Osteoblast (primary cell): ENCODE data around the gene CCM2. TPM values are rescaled to one million over a fixed set of nuclear protein-coding genes. Genes with fewer than 3 reads are reported as not detected.

Source experiments
- DNase-seq: peaks from one replicate; pipeline ENCODE4 v3.0.0; 2011; ENCODE audit warnings: low spot score, mixed read lengths; ENCODE audit not compliant: insufficient read length; ENCODE audit errors: missing footprints
- H2AFZ ChIP-seq: 2 replicates; pipeline ENCODE4 v1.6.0; 2011; ENCODE audit warnings: mild to moderate bottlenecking, low read length
- H3K27ac ChIP-seq: 2 replicates; pipeline ENCODE4 v1.5.1; 2011; ENCODE audit warnings: mild to moderate bottlenecking, low read depth, low read length, moderate library complexity
- H3K27me3 ChIP-seq: 2 replicates; pipeline ENCODE4 v1.6.0; 2012; ENCODE audit warnings: mild to moderate bottlenecking, control low read depth, inconsistent platforms, low read length, moderate library complexity; ENCODE audit not compliant: insufficient read depth
- H3K36me3 ChIP-seq: 2 replicates; pipeline ENCODE4 v1.5.1; 2011; ENCODE audit warnings: mild to moderate bottlenecking, low read length, control low read depth, moderate library complexity; ENCODE audit not compliant: insufficient read depth
- H3K4me1 ChIP-seq: 2 replicates; pipeline ENCODE4 v1.5.1; 2011; ENCODE audit warnings: mild to moderate bottlenecking, low read length, control low read depth, moderate library complexity; ENCODE audit not compliant: insufficient read depth
- H3K4me2 ChIP-seq: 2 replicates; pipeline ENCODE4 v1.6.0; 2011; ENCODE audit warnings: mild to moderate bottlenecking, low read length; ENCODE audit not compliant: insufficient read depth
- H3K4me3 ChIP-seq: fragments of 200-600 bp; sonication (generic); 3 replicates; pipeline ENCODE4 v1.5.1; 2012; ENCODE audit warnings: mild to moderate bottlenecking, low read length, inconsistent platforms; ENCODE audit not compliant: insufficient read depth
- H3K79me2 ChIP-seq: 2 replicates; pipeline ENCODE4 v1.6.0; 2012; ENCODE audit warnings: mild to moderate bottlenecking, low read length, control low read depth, inconsistent platforms; ENCODE audit not compliant: insufficient read depth
- H3K9me3 ChIP-seq: 2 replicates; pipeline ENCODE4 v1.5.1; 2011; ENCODE audit warnings: low read depth, low read length, control low read depth
- H4K20me1 ChIP-seq: 2 replicates; pipeline ENCODE4 v1.6.0; 2012; ENCODE audit warnings: mild to moderate bottlenecking, low read length, control low read depth; ENCODE audit not compliant: insufficient read depth
- total RNA-seq: library from RNA; depleted of rRNA; stranded (reverse); fragments of >200 nt; gene quantifications from 2 replicates; pipeline ENCODE4 v1.2.3, GENCODE V29; 2012
- TF ChIP-seq, protein P1 (sequence below): IDR thresholded peaks from 2 replicates; pipeline ENCODE4 v1.5.1; 2011; ENCODE audit warnings: mild to moderate bottlenecking, low read depth, low read length, moderate library complexity; ENCODE audit errors: extremely low read depth

Gene CCM2
- total RNA-seq, 1 donor = 42.3 TPM

- TF ChIP-seq, protein P1, sequence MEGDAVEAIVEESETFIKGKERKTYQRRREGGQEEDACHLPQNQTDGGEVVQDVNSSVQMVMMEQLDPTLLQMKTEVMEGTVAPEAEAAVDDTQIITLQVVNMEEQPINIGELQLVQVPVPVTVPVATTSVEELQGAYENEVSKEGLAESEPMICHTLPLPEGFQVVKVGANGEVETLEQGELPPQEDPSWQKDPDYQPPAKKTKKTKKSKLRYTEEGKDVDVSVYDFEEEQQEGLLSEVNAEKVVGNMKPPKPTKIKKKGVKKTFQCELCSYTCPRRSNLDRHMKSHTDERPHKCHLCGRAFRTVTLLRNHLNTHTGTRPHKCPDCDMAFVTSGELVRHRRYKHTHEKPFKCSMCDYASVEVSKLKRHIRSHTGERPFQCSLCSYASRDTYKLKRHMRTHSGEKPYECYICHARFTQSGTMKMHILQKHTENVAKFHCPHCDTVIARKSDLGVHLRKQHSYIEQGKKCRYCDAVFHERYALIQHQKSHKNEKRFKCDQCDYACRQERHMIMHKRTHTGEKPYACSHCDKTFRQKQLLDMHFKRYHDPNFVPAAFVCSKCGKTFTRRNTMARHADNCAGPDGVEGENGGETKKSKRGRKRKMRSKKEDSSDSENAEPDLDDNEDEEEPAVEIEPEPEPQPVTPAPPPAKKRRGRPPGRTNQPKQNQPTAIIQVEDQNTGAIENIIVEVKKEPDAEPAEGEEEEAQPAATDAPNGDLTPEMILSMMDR = no peak
- no peaks in the 10 kb centered on the region for H3K79me2 ChIP-seq
- H3K4me1 ChIP-seq = no peaks in the 10 kb centered on the region
- no peaks in the 10 kb centered on the region for H3K36me3 ChIP-seq
- DNase-seq = no peak
- H3K4me3 ChIP-seq = no peak overlapping the region
- no peak overlapping the region for H2AFZ ChIP-seq
- no peaks in the 10 kb centered on the region for H4K20me1 ChIP-seq
- no peak overlapping the region for H3K27ac ChIP-seq
- no peaks in the 10 kb centered on the region for H3K9me3 ChIP-seq
- H3K4me2 ChIP-seq = no peak overlapping the region
- H3K27me3 ChIP-seq = peaks cover 10% of the 10 kb centered on the region
These were observed 35.1 kb upstream of the CCM2 start for GRCh38 chr7:44964831-44965440.

- no peaks in the 10 kb centered on the region for H3K79me2 ChIP-seq
- no peaks in the 10 kb centered on the region for H4K20me1 ChIP-seq
- H3K27ac ChIP-seq = no peak overlapping the region
- TF ChIP-seq, protein P1 = no peak
- H3K9me3 ChIP-seq = no peaks in the 10 kb centered on the region
- H3K27me3 ChIP-seq = peaks cover 8% of the 10 kb centered on the region
- no peak overlapping the region for H3K4me3 ChIP-seq
- H3K4me2 ChIP-seq = no peak overlapping the region
- H3K36me3 ChIP-seq = no peaks in the 10 kb centered on the region
- no peak for DNase-seq
- H3K4me1 ChIP-seq = no peaks in the 10 kb centered on the region
- H2AFZ ChIP-seq = no peak overlapping the region
These were observed 34.5 kb upstream of the CCM2 start for GRCh38 chr7:44965441-44965903.

DNA sequence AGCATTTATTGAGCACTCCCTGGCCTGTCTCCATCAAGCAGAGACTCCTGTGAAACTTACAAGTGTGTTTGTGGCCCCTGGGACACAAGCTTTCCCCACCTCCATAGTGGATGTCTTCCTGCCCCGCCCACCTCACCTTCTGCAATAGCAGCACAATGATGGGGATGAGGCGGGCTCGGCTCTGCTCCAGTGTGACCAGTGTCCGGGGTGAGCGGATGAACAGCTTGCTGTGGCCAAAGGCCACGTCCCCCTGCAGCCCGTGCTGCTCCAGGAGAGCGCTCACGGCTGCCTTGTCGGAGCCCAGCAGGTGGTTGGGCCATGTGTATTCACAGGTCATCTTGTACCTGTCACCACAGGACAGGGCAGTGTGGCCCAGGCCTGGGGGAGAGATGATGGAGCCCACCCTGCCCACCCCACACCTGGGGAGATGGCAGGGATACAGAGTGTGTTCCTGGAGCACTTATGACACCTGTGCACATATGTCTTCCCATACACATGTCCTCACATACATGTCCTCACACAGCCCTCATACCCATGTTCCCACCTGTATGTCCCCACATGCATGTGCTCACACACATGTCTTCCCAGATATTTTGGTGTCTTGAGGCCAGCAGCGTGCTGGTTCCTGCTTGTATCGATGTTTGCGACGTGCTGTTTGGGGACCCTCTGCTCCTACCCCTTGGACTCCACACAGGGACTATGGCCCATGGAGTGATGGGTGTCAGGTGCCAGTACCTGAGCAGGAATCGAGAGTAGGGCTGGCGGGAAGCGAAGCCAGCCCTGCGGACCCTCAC, 33.9 kb upstream of the CCM2 start:
- Histone ChIP-seq H3K27me3 (peaks cover 8% of the 10 kb centered on the region), H3K4me2 (no peak overlapping the region), H3K27ac (no peak overlapping the region), H2AFZ (no peak overlapping the region), H3K36me3 (no peaks in the 10 kb centered on the region), H3K4me3 (no peak overlapping the region), H4K20me1 (no peaks in the 10 kb centered on the region), H3K4me1 (no peaks in the 10 kb centered on the region), H3K79me2 (no peaks in the 10 kb centered on the region), H3K9me3 (no peaks in the 10 kb centered on the region)
- DNase-seq = no peak
- TF ChIP-seq, protein P1 = no peak

DNA sequence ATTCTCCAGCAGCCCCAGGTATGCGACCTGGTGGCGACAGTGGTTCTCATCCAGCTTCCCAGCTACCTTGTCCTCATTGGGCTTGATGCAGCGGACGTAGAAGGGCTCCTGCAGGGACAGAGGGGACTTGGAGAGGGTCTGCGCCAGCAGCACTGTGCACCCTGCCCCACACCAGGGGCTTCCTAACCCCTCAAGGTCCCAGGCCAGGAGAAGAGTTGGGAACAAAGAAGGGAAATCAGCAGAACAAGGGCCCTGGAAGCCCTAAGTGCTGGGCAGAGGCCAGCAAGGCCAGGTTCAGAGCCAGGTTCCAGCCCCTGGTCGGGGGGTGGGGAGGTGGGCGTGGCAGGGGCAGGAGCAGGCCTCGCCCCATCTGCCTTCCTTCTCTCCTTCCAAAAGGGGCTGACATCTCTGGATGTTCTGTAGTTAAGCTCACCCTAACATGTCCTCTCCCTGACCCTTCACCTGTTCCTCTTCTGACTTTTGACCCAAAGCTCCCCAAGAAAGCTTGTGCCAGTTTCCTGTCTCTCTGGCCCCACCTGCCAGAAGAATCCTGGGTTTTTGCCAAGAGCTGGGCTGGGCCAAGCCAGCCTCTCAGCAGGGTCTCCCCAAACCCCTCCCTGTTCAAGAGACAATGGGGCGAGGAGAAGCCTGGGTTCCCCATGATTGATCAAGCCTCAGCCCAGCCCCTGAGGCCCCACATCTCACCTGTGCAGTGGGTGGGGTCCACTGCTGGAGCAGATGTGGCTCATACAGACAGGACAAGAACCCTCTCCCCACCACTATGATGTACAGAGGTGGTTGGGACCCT, 33.1 kb upstream of the CCM2 start:
- H3K4me1 ChIP-seq = no peaks in the 10 kb centered on the region
- peaks cover 8% of the 10 kb centered on the region for H3K27me3 ChIP-seq
- H3K9me3 ChIP-seq = no peaks in the 10 kb centered on the region
- H2AFZ ChIP-seq = no peak overlapping the region
- H3K79me2 ChIP-seq = no peaks in the 10 kb centered on the region
- TF ChIP-seq, protein P1 = no peak
- H3K4me2 ChIP-seq = no peak overlapping the region
- no peaks in the 10 kb centered on the region for H3K36me3 ChIP-seq
- no peak overlapping the region for H3K27ac ChIP-seq
- H4K20me1 ChIP-seq = no peaks in the 10 kb centered on the region
- no peak overlapping the region for H3K4me3 ChIP-seq
- no peak for DNase-seq
